Measurements from ENCODE around the gene FBXL7.

Gene FBXL7

GRCh38 chr5:15502208-15502607, 2.2 kb downstream of the FBXL7 start:
- DNase-seq = no peak

GRCh38 chr5:15506146-15506545, 6.2 kb downstream of the FBXL7 start:
- no peak for DNase-seq

GRCh38 chr5:15506897-15507296, 6.9 kb downstream of the FBXL7 start:
- DNase-seq = no peak

GRCh38 chr5:15510092-15510491, 10.1 kb downstream of the FBXL7 start:
- DNase-seq = no peak

GRCh38 chr5:15510831-15511230, 10.9 kb downstream of the FBXL7 start:
- no peak for DNase-seq

GRCh38 chr5:15513431-15513830, 13.5 kb downstream of the FBXL7 start:
- DNase-seq = no peak

- no peak for DNase-seq
Measured at GRCh38 chr5:15513911-15514310, 13.9 kb downstream of the FBXL7 start.

GRCh38 chr5:15515229-15515628, 15.2 kb downstream of the FBXL7 start:
- no peak for DNase-seq

GRCh38 chr5:15516486-15516885, 16.5 kb downstream of the FBXL7 start:
- DNase-seq = no peak

- DNase-seq = no peak
Measured at GRCh38 chr5:15518786-15519185, 18.8 kb downstream of the FBXL7 start.

- no peak for DNase-seq
Measured at GRCh38 chr5:15520856-15521255, 20.9 kb downstream of the FBXL7 start.

GRCh38 chr5:15521381-15522186, 21.6 kb downstream of the FBXL7 start:
- DNase-seq = no peak

GRCh38 chr5:15522187-15522520, 22.2 kb downstream of the FBXL7 start:
- DNase-seq = no peak

GRCh38 chr5:15524712-15525111, 24.7 kb downstream of the FBXL7 start:
- no peak for DNase-seq

GRCh38 chr5:15525703-15526275, 25.8 kb downstream of the FBXL7 start:
- DNase-seq = no peak

- no peak for DNase-seq
Measured at GRCh38 chr5:15526413-15526812, 26.4 kb downstream of the FBXL7 start.

GRCh38 chr5:15528476-15528875, 28.5 kb downstream of the FBXL7 start:
- no peak for DNase-seq

GRCh38 chr5:15529013-15529412, 29.0 kb downstream of the FBXL7 start:
- DNase-seq = no peak

GRCh38 chr5:15529821-15530220, 29.8 kb downstream of the FBXL7 start:
- no peak for DNase-seq

GRCh38 chr5:15533129-15533893, 33.3 kb downstream of the FBXL7 start:
- DNase-seq = no peak

GRCh38 chr5:15535938-15536337, 36.0 kb downstream of the FBXL7 start:
- no peak for DNase-seq

- no peak for DNase-seq
Measured at GRCh38 chr5:15538516-15538915, 38.5 kb downstream of the FBXL7 start.

- no peak for DNase-seq
Measured at GRCh38 chr5:15539951-15540350, 40.0 kb downstream of the FBXL7 start.

- DNase-seq = no peak
Measured at GRCh38 chr5:15544039-15544438, 44.1 kb downstream of the FBXL7 start.

All from stimulated activated CD8-positive, alpha-beta memory T cell treated with anti-CD3 and anti-CD28 coated beads, Interleukin-4, amount 100 ng/mL, for 48 hours (primary cell).